ENCODE results near the gene PHRF1.

DNA sequence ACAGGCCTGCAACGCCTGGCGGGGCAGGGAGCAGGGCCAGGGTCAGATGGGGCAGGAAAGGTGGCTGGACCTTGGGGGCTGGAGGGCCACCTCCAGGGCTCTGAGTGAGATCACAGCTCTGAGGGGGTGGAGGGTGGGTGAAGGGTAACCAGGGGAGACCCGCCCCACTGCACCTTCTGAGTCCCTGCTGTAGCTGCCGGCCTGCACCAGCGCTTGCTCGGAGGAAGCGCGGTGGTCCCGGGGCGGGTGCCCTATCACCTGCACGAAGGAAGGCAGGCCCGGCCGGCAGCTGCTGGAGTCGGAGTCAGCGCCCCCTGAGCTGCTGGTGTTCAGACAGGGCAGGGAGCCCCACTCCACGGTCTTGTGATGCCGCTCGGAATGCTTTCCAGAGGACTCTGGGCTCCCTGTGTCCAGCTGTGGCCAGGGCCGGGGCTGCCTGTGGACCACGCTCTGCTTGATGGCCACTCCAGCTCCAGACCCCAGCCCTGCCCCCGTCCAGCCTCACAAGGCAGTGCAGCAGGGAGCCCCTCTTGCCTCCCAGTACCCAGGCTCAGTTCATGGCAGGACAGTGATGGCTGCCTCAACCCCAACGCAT, 19.5 kb upstream of the PHRF1 start:
- TF ChIP-seq, protein P1, sequence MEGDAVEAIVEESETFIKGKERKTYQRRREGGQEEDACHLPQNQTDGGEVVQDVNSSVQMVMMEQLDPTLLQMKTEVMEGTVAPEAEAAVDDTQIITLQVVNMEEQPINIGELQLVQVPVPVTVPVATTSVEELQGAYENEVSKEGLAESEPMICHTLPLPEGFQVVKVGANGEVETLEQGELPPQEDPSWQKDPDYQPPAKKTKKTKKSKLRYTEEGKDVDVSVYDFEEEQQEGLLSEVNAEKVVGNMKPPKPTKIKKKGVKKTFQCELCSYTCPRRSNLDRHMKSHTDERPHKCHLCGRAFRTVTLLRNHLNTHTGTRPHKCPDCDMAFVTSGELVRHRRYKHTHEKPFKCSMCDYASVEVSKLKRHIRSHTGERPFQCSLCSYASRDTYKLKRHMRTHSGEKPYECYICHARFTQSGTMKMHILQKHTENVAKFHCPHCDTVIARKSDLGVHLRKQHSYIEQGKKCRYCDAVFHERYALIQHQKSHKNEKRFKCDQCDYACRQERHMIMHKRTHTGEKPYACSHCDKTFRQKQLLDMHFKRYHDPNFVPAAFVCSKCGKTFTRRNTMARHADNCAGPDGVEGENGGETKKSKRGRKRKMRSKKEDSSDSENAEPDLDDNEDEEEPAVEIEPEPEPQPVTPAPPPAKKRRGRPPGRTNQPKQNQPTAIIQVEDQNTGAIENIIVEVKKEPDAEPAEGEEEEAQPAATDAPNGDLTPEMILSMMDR (IDR thresholded peaks at IDR 0.05), result no peak
- no peak for TF ChIP-seq POLR2A (IDR thresholded peaks at IDR 0.05)

Data from prostate gland (tissue), 2 donors.